ENCODE measurements around the gene GNB1. TPM values are rescaled to one million over a fixed set of nuclear protein-coding genes. Genes with fewer than 3 reads are reported as not detected.
A peak's percentile ranks its signal among the peaks of the same experiment; 100 is the strongest.

Gene GNB1
- total RNA-seq, 4 donors from 2014 or later = 112 to 266 (median 236) TPM

DNA sequence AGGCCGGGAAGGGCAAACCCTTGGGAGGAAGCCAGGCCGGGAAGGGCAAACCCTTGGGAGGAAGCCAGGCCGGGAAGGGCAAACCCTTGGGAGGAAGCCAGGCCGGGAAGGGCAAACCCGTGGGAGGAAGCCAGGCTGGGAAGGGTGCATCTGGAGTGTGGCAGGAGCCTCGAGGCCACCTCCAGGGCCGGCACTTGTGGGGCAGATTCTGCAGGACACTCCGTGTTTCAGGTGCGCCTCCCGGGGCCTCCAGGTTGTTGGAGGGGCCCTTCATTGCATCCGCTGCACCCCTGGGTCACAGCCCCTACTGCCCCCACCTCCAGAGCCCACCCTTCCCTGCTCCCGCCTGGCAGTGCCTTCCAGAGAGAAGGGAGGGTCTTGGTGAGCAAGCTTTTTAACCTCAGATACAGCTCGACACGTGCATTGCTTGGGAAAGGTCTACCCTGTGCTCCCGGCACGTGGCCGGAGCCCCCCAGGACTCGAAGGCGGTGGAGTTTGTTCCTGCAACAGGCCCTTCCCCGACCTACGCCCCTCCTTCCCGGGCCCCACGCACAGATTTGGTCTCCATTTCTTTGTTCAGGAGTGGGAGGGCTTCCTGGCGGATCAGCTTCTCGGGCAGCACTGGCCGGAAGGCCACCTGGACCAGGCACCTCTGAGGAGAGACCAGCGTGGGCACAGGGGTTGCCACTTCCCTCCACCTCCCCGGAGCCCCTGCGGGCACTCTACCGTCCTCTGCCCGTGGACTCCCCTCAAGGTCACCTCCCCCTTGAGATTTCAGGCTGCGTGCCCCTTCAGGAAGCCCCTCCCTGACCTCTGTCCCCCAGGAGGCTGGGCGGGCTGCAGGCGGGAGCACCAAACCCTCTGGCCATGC is 37.6 kb upstream of the GNB1 start:
- no peaks in the 10 kb centered on the region for H3K9me3 ChIP-seq
- H3K4me1 ChIP-seq = peaks cover 0 to 4% (median 0%) of the 10 kb centered on the region in 4 donors
- H3K36me3 ChIP-seq = no peaks in the 10 kb centered on the region
- no peak overlapping the region for H3K4me3 ChIP-seq
- peak in 1 of 3 donors; percentile 26 for DNase-seq
- H3K27ac ChIP-seq = no peak overlapping the region
- no peaks in the 10 kb centered on the region for H3K27me3 ChIP-seq
- TF ChIP-seq POLR2A (IDR thresholded peaks at IDR 0.05) = no peak
- TF ChIP-seq CTCF (IDR thresholded peaks at IDR 0.05) = no peak

- H3K27me3 ChIP-seq = no peaks in the 10 kb centered on the region
- no peak overlapping the region for H3K27ac ChIP-seq
- no peak overlapping the region for H3K4me3 ChIP-seq
- H3K36me3 ChIP-seq = no peaks in the 10 kb centered on the region
- no peaks in the 10 kb centered on the region for H3K9me3 ChIP-seq
- TF ChIP-seq POLR2A (IDR thresholded peaks at IDR 0.05) (no peak), CTCF (IDR thresholded peaks at IDR 0.05) (no peak)
- peaks cover 0 to 11% (median under 1%) of the 10 kb centered on the region in 4 donors for H3K4me1 ChIP-seq
- DNase-seq = peak in 1 of 3 donors; percentile 33
Measured at GRCh38 chr1:1927751-1928150, 36.9 kb upstream of the GNB1 start.

GRCh38 chr1:1926886-1927660 is 36.2 kb upstream of the GNB1 start:
- Histone ChIP-seq H3K27ac (no peak overlapping the region), H3K9me3 (no peaks in the 10 kb centered on the region), H3K4me3 (no peak overlapping the region), H3K27me3 (no peaks in the 10 kb centered on the region), H3K4me1 (peaks cover 0 to 14% (median 2%) of the 10 kb centered on the region in 4 donors), H3K36me3 (no peaks in the 10 kb centered on the region)
- no peak for DNase-seq
- TF ChIP-seq POLR2A (IDR thresholded peaks at IDR 0.05) = no peak
- TF ChIP-seq CTCF (IDR thresholded peaks at IDR 0.05) = no peak

- TF ChIP-seq CTCF (IDR thresholded peaks at IDR 0.05) (no peak), POLR2A (IDR thresholded peaks at IDR 0.05) (no peak)
- Histone ChIP-seq H3K27me3 (no peaks in the 10 kb centered on the region), H3K4me3 (no peak overlapping the region), H3K27ac (no peak overlapping the region), H3K9me3 (no peaks in the 10 kb centered on the region), H3K4me1 (peaks cover 0 to 14% (median 2%) of the 10 kb centered on the region in 4 donors), H3K36me3 (no peaks in the 10 kb centered on the region)
- no peak for DNase-seq
Measured at GRCh38 chr1:1926346-1926811, 35.5 kb upstream of the GNB1 start.

DNA sequence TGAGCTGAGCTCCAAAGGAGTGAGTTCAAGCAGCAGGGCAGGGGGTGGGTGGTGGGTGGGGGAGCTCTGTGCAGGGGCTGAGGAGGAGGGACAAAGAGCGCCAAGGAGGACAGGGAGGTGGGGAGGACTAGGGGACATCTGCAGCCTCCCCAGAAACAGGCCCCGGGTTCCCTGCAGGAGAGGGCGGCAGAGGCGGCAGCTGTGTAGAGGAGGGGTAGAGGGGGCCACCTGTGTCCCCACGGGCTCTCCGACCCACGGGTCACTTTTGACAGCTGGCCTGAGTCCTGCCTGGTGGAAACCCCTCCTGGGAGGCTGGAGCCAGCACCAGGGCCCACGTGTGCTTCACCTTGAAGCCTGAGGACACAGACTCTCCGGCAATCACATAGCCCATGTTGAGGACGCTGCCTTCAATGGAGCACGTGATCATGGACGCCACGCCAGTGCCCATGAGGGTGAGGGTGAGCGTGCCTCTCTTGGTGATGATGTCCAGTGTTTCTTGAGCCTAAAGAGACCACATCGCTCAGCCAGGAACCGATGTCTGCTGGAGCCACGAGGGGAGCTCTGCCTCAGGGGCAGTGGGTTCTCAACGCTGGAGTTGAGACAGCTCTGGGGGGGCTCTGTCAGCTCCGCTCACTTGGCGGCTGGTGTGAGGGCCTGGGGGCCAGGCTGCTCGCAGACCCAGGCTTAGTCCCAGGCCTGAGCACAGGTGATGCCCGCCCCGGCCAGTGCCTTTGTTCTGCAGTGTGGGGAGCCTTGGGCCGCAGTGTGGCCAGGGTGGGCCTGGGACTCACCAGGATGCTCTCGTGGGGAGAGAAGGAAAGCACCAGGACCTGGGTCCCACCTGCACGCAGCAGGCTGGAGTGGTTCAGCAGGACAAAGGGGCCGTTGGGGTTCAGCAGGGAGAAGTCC is 34.8 kb upstream of the GNB1 start:
- Histone ChIP-seq H3K9me3 (no peaks in the 10 kb centered on the region), H3K4me1 (peaks cover 0 to 14% (median 2%) of the 10 kb centered on the region in 4 donors), H3K4me3 (no peak overlapping the region), H3K36me3 (no peaks in the 10 kb centered on the region), H3K27me3 (no peaks in the 10 kb centered on the region), H3K27ac (no peak overlapping the region)
- no peak for DNase-seq
- TF ChIP-seq POLR2A (IDR thresholded peaks at IDR 0.05) (no peak), CTCF (IDR thresholded peaks at IDR 0.05) (no peak)
